NCI-H82 (cell line): ENCODE results near the gene KRTAP1-4.

Experiments
- DNase-seq: peaks from one replicate; lab custom pipeline; 2025; lab: John Stamatoyannopoulos, UW

KRTAP1-4 gene

GRCh38 chr17:41003926-41004325 lies 26.1 kb downstream of the KRTAP1-4 start:
- no peak for DNase-seq

DNA sequence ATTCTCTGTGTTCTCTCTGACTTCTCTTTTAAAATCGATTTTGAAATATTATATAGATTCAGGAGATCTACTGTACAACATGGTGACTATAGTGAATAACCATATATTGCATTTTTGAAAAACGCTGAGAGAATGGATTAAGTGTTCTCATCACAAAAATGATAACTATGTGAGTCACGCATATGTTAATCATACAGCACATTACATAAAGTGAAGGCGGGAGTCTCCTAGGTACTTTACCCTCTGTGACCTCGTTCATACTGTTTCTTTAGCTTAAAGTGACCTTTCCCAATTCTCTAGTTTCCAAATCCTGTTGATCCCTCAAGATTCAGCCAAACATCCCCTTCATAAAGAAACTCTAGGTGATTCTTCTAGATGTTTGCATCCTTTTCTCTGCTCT lies 27.2 kb downstream of the KRTAP1-4 start:
- no peak for DNase-seq

- DNase-seq: no peak
Measured at GRCh38 chr17:41001795-41002194, 28.2 kb downstream of the KRTAP1-4 start.

GRCh38 chr17:40999563-40999962 lies 30.4 kb downstream of the KRTAP1-4 start, which contains the start of gene KRTAP3-2:
Gene KRTAP3-2, minus strand, starts transcription at chr17:40999906. Its CDS starts 53 bp downstream, at chr17:40999853.
- DNase-seq: peak; percentile 5

- DNase-seq: no peak
Measured at GRCh38 chr17:40997361-40997760, 32.6 kb downstream of the KRTAP1-4 start.

GRCh38 chr17:40996829-40997228 lies 33.2 kb downstream of the KRTAP1-4 start:
- DNase-seq: no peak

GRCh38 chr17:40995116-40995515 lies 34.9 kb downstream of the KRTAP1-4 start:
- DNase-seq: no peak

DNA sequence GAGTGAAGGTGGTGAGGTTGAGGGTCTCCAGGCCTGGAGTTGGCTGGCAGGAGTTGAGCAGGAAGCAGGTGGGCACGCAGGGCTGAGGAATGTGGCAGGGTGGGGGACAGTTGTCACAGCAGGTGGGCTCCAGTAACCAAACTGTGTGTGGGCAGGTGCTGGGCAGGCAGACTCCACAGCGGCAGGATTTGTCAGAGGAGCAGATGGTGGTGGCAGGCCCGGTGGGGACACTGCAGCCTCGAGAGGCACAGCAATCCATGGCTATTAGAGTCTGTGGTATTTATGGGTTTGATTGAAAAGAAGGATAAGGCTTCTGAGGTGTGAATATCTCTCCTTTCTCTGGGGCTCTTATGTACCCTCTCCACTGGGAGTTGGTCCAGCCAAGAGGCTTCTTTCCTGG lies 36.2 kb downstream of the KRTAP1-4 start, which contains the start of gene KRTAP3-3:
KRTAP3-3 (minus strand) TSS at position 326 of the 400 bp plus-strand sequence; CDS start at position 259, 67 bp downstream.
- peak; percentile 14 for DNase-seq

DNA sequence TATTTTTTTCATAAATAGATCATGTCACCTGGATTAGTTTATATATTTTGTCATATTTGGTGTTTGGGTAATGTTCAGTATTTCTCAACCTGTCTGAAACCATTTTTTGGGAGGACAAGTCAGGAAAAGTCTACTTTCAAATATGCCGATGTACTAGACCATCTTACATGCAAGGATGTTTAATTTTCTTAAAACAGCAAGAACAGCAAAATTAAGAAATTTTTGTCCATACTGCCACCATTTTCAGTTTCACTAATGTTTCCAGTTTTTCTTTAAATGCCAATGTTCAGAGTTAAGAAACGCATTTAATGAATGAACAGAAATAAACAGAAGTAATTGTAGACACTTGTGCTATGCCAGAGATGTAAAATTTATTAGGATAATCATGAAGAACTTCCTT lies 36.9 kb downstream of the KRTAP1-4 start:
- no peak for DNase-seq

DNA sequence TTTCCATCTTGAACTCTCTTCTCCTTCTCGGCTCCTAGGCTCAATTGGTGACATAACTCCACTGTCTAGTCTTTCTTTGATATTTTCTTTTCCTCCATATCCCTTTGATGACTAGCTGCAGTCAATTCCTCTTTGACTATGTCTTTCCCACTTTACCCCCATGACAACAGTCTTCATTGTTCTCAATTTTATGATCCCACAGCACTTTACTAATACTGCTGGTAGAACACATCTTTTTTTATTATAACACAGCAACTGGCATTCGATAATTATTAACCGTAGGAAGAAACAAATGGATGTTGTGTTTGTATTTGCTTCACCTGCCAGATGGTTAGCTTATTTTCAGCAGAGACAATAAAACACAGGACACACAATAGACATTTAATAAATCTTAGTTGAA lies 37.3 kb downstream of the KRTAP1-4 start:
- DNase-seq: no peak

GRCh38 chr17:40986920-40987319 lies 43.1 kb downstream of the KRTAP1-4 start:
- no peak for DNase-seq

DNA sequence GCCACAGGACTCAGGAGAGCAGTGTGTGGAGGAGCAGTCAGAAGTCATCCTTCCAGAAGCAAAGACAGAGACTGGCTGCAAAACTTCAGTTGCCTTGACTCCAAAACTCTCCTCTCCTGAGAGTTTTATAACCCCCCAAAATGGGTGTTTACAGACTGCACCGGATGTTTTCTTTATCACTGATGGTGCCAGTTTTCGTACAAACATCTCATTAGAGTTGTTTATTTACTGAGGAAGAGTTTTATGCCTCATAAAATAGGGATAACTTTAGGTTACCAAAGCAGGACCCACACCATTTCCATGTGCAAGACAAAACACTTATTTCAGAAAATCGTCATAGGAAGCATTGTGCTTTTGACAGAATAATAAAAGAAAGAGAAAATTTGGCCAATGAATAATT lies 45.8 kb downstream of the KRTAP1-4 start, which contains the start of gene KRT40:
KRT40 (minus strand) TSS at position 101 of the 400 bp plus-strand sequence; CDS start at position 48, 53 bp downstream.
- no peak for DNase-seq

GRCh38 chr17:40981115-40981514 lies 48.9 kb downstream of the KRTAP1-4 start:
- no peak for DNase-seq

DNA sequence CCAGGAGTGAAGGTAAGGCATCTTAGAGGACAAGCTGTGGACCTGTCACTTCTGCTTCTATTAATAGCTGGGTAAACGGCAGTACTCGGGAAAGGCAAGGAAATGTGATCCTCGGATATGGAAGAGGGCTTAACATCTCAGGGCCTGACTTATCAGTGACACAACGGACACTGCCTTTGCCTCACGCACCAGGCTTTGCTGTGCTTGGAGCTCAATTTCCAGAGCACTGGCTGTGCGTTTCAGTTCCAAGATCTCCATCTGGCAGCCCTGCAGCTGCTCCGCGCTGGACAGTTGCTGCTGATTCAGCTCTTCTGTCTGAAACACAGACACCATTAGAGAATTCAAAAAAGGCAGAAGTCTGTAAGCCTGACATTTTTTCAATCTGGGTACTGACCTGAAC lies 49.4 kb downstream of the KRTAP1-4 start:
- DNase-seq: no peak

GRCh38 chr17:40980117-40980516 lies 49.9 kb downstream of the KRTAP1-4 start:
- no peak for DNase-seq
